A673 (cell line): ENCODE data around the gene ZNF625. TPM values are rescaled to one million over a fixed set of nuclear protein-coding genes. Genes with fewer than 3 reads are reported as not detected.

ENCODE experiments used
- BruUV-seq: library from RNA; stranded (reverse); fragments of 400-500 nt; replicated peaks from 2 replicates; lab custom pipeline; 2021; lab: Mats Ljungman, UMichigan
- CTCF ChIA-PET: fragments of 300-600 bp; sonication (Branson Sonifier 250); formaldehyde crosslinking; loops from one replicate; lab custom pipeline; 2022; ENCODE audit warnings: antibody characterized with exemption; lab: Charles Lee
- POLR2A ChIA-PET: fragments of 300-600 bp; sonication (Branson Sonifier 250); formaldehyde crosslinking; loops from one replicate; lab custom pipeline; 2022; ENCODE audit warnings: antibody characterized with exemption; ENCODE audit not compliant: low non-redundant PET; lab: Charles Lee
- DNase-seq: peaks from one replicate; pipeline ENCODE4 v3.0.0-alpha.2; 2015; ENCODE audit warnings: low spot score
- H3K27ac ChIP-seq: fragments of 200-600 bp; sonication (generic); 2 replicates; pipeline ENCODE4 v1.5.1; 2016; ENCODE audit warnings: mixed run types, low read depth, mild to moderate bottlenecking, mixed read lengths, antibody characterized with exemption, low read length; ENCODE audit not compliant: poor library complexity, severe bottlenecking
- H3K27me3 ChIP-seq: fragments of 200-600 bp; sonication (generic); replicated peaks from 2 replicates; pipeline ENCODE4 v1.6.1; 2017; ENCODE audit warnings: mixed run types, low read depth, mild to moderate bottlenecking, mixed read lengths, antibody characterized with exemption, low read length; ENCODE audit not compliant: insufficient read depth, poor library complexity
- H3K36me3 ChIP-seq: fragments of 200-600 bp; sonication (generic); 2 replicates; pipeline ENCODE4 v1.6.1; 2016; ENCODE audit warnings: mixed run types, mild to moderate bottlenecking, mixed read lengths, antibody characterized with exemption, low read length; ENCODE audit not compliant: insufficient read depth, poor library complexity, severe bottlenecking
- H3K4me1 ChIP-seq: fragments of 200-600 bp; sonication (generic); 2 replicates; pipeline ENCODE4 v1.6.1; 2017; ENCODE audit warnings: mixed run types, mild to moderate bottlenecking, mixed read lengths, antibody characterized with exemption, low read length; ENCODE audit not compliant: insufficient read depth, poor library complexity, severe bottlenecking
- H3K4me3 ChIP-seq: fragments of 200-600 bp; sonication (generic); 2 replicates; pipeline ENCODE4 v1.5.1; 2016; ENCODE audit warnings: low read depth, mixed run types, mild to moderate bottlenecking, mixed read lengths, low read length; ENCODE audit not compliant: poor library complexity, severe bottlenecking
- H3K9me3 ChIP-seq: fragments of 200-600 bp; sonication (generic); 2 replicates; pipeline ENCODE4 v1.6.1; 2016; ENCODE audit warnings: mixed run types, low read depth, mild to moderate bottlenecking, mixed read lengths, antibody characterized with exemption, low read length; ENCODE audit not compliant: poor library complexity, severe bottlenecking
- CTCF ChIP-seq: fragments of 300-800, 200-600 bp; sonication (generic); conservative IDR thresholded peaks from 2 replicates; pipeline ENCODE4 v1.5.1; 2017; ENCODE audit warnings: low read depth, mild to moderate bottlenecking, antibody characterized with exemption, low read length, moderate library complexity, mixed read lengths
- EZH2 ChIP-seq: fragments of 200-600 bp; sonication (generic); IDR thresholded peaks from 2 replicates; pipeline ENCODE4 v1.6.1; 2017; ENCODE audit warnings: borderline replicate concordance, low read depth, mild to moderate bottlenecking, mixed read lengths, antibody characterized with exemption, low read length; ENCODE audit not compliant: poor library complexity, severe bottlenecking
- intact Hi-C: fragments of 100-400 bp; cut with micrococcal nuclease; formaldehyde crosslinking; loops from one replicate; pipeline ENCODE4 v1.10.0; 2022; ENCODE audit not compliant: unreplicated experiment
- total RNA-seq: library from RNA; stranded (reverse); gene quantifications from 2 replicates; pipeline ENCODE4 v1.2.3, GENCODE V29; 2021

Gene ZNF625
- total RNA-seq, 1 experiment from 2014 or later = 9.1 TPM

GRCh38 chr19:12139269-12139668 is 17.3 kb downstream of the ZNF625 start:
- intact Hi-C loops = no loop called here
- Histone ChIP-seq H3K27me3 (no peaks in the 10 kb centered on the region), H3K27ac (peak overlapping the region; percentile 79), H3K4me3 (peak overlapping the region; percentile 80), H3K4me1 (peaks cover 8% of the 10 kb centered on the region), H3K36me3 (peaks cover 20% of the 10 kb centered on the region), H3K9me3 (peaks cover 14% of the 10 kb centered on the region)
- POLR2A ChIA-PET = no interaction called here
- no peak for DNase-seq
- BruUV-seq = no TSS peak
- CTCF ChIA-PET = interaction anchor here (1.8 kb wide), 1 partner anchor 175 kb away, joined by 7 read pairs; the partner anchor contains the start of gene ZNF763
- no peak for TF ChIP-seq CTCF
- TF ChIP-seq EZH2 = no peak

GRCh38 chr19:12137221-12137940 is 19.2 kb downstream of the ZNF625 start:
- Histone ChIP-seq H3K4me3 (no peak overlapping the region), H3K4me1 (peaks cover 8% of the 10 kb centered on the region), H3K9me3 (peaks cover 33% of the 10 kb centered on the region), H3K36me3 (peaks cover 38% of the 10 kb centered on the region), H3K27ac (no peak overlapping the region), H3K27me3 (no peaks in the 10 kb centered on the region)
- BruUV-seq = no TSS peak
- DNase-seq = peak; percentile 25
- ChIA-PET CTCF (no interaction called here), POLR2A (no interaction called here)
- intact Hi-C loops = no loop called here
- TF ChIP-seq CTCF (peak; percentile 36), EZH2 (no peak)

- POLR2A ChIA-PET = no interaction called here
- Histone ChIP-seq H3K4me3 (no peak overlapping the region), H3K9me3 (peaks cover 58% of the 10 kb centered on the region), H3K27me3 (no peaks in the 10 kb centered on the region), H3K27ac (no peak overlapping the region), H3K4me1 (no peaks in the 10 kb centered on the region), H3K36me3 (peaks cover 52% of the 10 kb centered on the region)
- CTCF ChIA-PET = no interaction called here
- no peak for DNase-seq
- intact Hi-C loops = no loop called here
- no TSS peak for BruUV-seq
- no peak for TF ChIP-seq CTCF
- no peak for TF ChIP-seq EZH2
These were observed 23.5 kb downstream of the ZNF625 start for GRCh38 chr19:12133069-12133468.
